OCI-LY3 (cell line): Measurements from ENCODE around the gene STX4.

Experiments
- H2AFZ ChIP-seq: fragments of 200-600, 300-600 bp; shearing (Covaris generic); 2 replicates; pipeline ENCODE4 v1.6.0; 2014; ENCODE audit warnings: antibody characterized with exemption, low read depth, low read length
- H3K27ac ChIP-seq: fragments of 200-600, 300-600 bp; sonication (generic); 2 replicates; pipeline ENCODE4 v1.5.1; 2014; ENCODE audit warnings: mild to moderate bottlenecking, low read length, moderate library complexity, mixed read lengths
- H3K27me3 ChIP-seq: fragments of 200-600, 300-600 bp; sonication (generic); 2 replicates; pipeline ENCODE4 v1.6.1; 2014; ENCODE audit warnings: low read depth, low read length, mixed read lengths
- H3K36me3 ChIP-seq: fragments of 200-600, 300-600 bp; sonication (generic); replicated peaks from 2 replicates; pipeline ENCODE3; 2014; ENCODE audit warnings: low read depth, low read length, mixed read lengths
- H3K4me1 ChIP-seq: fragments of 300-600, 200-600 bp; sonication (generic); 2 replicates; pipeline ENCODE4 v1.6.1; 2014; ENCODE audit warnings: low read length, mixed read lengths
- H3K4me2 ChIP-seq: fragments of 200-600, 300-600 bp; sonication (generic); 2 replicates; pipeline ENCODE4 v1.6.1; 2014; ENCODE audit warnings: low read length, mixed read lengths
- H3K4me3 ChIP-seq: fragments of 300-600, 200-600 bp; sonication (generic); 2 replicates; pipeline ENCODE4 v1.5.1; 2014; ENCODE audit warnings: antibody characterized with exemption, mild to moderate bottlenecking, low read length, moderate library complexity
- H3K79me2 ChIP-seq: fragments of 300-600, 200-600 bp; shearing (Covaris generic); 2 replicates; pipeline ENCODE4 v1.6.1; 2014; ENCODE audit warnings: mild to moderate bottlenecking, low read length, mixed read lengths
- H3K9ac ChIP-seq: fragments of 300-600, 200-600 bp; shearing (Covaris generic); 2 replicates; pipeline ENCODE4 v1.6.0; 2014; ENCODE audit warnings: mild to moderate bottlenecking, low read length, moderate library complexity
- H3K9me3 ChIP-seq: fragments of 200-600, 300-600 bp; shearing (Covaris generic); 2 replicates; pipeline ENCODE4 v1.6.1; 2014; ENCODE audit warnings: low read length, mixed read lengths; ENCODE audit not compliant: insufficient read depth
- H4K20me1 ChIP-seq: fragments of 200-600, 300-600 bp; sonication (generic); 2 replicates; pipeline ENCODE4 v1.6.1; 2016; ENCODE audit warnings: low read length, mixed read lengths; ENCODE audit not compliant: insufficient read depth
- CTCF ChIP-seq: fragments of 200-600, 300-600 bp; sonication (generic); IDR thresholded peaks from 2 replicates; pipeline ENCODE4 v1.5.1; 2014; ENCODE audit warnings: antibody characterized with exemption, low read length, low read depth
- EZH2phosphoT487 ChIP-seq: fragments of 200-600 bp; shearing (Covaris generic); IDR thresholded peaks from 2 replicates; pipeline ENCODE4 v1.6.1; 2018; ENCODE audit warnings: antibody characterized with exemption, mixed run types, low read depth

The STX4 gene

GRCh38 chr16:31061126-31061812, 27.9 kb downstream of the STX4 start:
- no peak overlapping the region for H2AFZ ChIP-seq
- H3K27me3 ChIP-seq, result no peaks in the 10 kb centered on the region
- no peak overlapping the region for H3K4me2 ChIP-seq
- H3K4me1 ChIP-seq, result no peaks in the 10 kb centered on the region
- H3K4me3 ChIP-seq, result no peak overlapping the region
- TF ChIP-seq EZH2phosphoT487 (no peak), CTCF (no peak)
- no peak overlapping the region for H3K9ac ChIP-seq
- H3K79me2 ChIP-seq, result peaks cover 4% of the 10 kb centered on the region
- H3K9me3 ChIP-seq, result no peaks in the 10 kb centered on the region
- peaks cover 16% of the 10 kb centered on the region for H3K36me3 ChIP-seq
- H3K27ac ChIP-seq, result no peak overlapping the region
- H4K20me1 ChIP-seq, result no peaks in the 10 kb centered on the region

- Histone ChIP-seq H3K27me3 (no peaks in the 10 kb centered on the region), H3K4me3 (no peak overlapping the region), H2AFZ (no peak overlapping the region), H3K4me2 (no peak overlapping the region), H3K36me3 (peaks cover 16% of the 10 kb centered on the region), H4K20me1 (no peaks in the 10 kb centered on the region), H3K4me1 (no peaks in the 10 kb centered on the region), H3K79me2 (peaks cover 10% of the 10 kb centered on the region), H3K9me3 (no peaks in the 10 kb centered on the region), H3K27ac (no peak overlapping the region), H3K9ac (no peak overlapping the region)
- TF ChIP-seq EZH2phosphoT487 (no peak), CTCF (no peak)
These were observed 28.6 kb downstream of the STX4 start for GRCh38 chr16:31061813-31062440.

GRCh38 chr16:31063495-31063842, 30.1 kb downstream of the STX4 start:
- Histone ChIP-seq H3K4me1 (no peaks in the 10 kb centered on the region), H3K36me3 (peaks cover 16% of the 10 kb centered on the region), H2AFZ (no peak overlapping the region), H3K4me2 (no peak overlapping the region), H3K4me3 (no peak overlapping the region), H3K9me3 (no peaks in the 10 kb centered on the region), H3K27ac (no peak overlapping the region), H3K9ac (no peak overlapping the region), H3K79me2 (peaks cover 18% of the 10 kb centered on the region), H3K27me3 (no peaks in the 10 kb centered on the region), H4K20me1 (0 out of 2 replicates have a peak, but pooled peaks cover 2% of the 10 kb centered on the region)
- no peak for TF ChIP-seq EZH2phosphoT487

- Histone ChIP-seq H3K36me3 (peaks cover 16% of the 10 kb centered on the region), H3K4me3 (no peak overlapping the region), H3K9ac (no peak overlapping the region), H3K9me3 (no peaks in the 10 kb centered on the region), H4K20me1 (0 out of 2 replicates have a peak, but pooled peaks cover 2% of the 10 kb centered on the region), H3K4me2 (no peak overlapping the region), H3K79me2 (peaks cover 22% of the 10 kb centered on the region), H2AFZ (no peak overlapping the region), H3K27ac (no peak overlapping the region), H3K27me3 (no peaks in the 10 kb centered on the region), H3K4me1 (no peaks in the 10 kb centered on the region)
- TF ChIP-seq CTCF, result no peak
- TF ChIP-seq EZH2phosphoT487, result no peak
These were observed 30.7 kb downstream of the STX4 start for GRCh38 chr16:31063843-31064611.
